GM18520 (cell line): Measurements from ENCODE around the gene CALHM1.
"Not testable (repeated sequence)": the region's sequence is repeated elsewhere in the genome, so short reads cannot be mapped to it uniquely, and the experiment has no call there.

Experiments
- ATAC-seq: cut with Tn5 transposase; IDR thresholded peaks from one replicate; pipeline ENCODE4 v1.9.1; 2021; ENCODE audit not compliant: unreplicated experiment

Gene CALHM1, protein sequence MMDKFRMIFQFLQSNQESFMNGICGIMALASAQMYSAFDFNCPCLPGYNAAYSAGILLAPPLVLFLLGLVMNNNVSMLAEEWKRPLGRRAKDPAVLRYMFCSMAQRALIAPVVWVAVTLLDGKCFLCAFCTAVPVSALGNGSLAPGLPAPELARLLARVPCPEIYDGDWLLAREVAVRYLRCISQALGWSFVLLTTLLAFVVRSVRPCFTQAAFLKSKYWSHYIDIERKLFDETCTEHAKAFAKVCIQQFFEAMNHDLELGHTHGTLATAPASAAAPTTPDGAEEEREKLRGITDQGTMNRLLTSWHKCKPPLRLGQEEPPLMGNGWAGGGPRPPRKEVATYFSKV

GRCh38 chr10:103458720-103459119, at the start of gene CALHM1:
TSS of gene CALHM1 (minus strand) at chr10:103458900. CDS start at chr10:103458751, 149 bp downstream.
- ATAC-seq, result no peak

- no peak for ATAC-seq
Observed at GRCh38 chr10:103507235-103508191, 48.8 kb upstream of the CALHM1 start.

- no peak for ATAC-seq
Observed at GRCh38 chr10:103506061-103506460, 47.4 kb upstream of the CALHM1 start.

- peak; percentile 32 for ATAC-seq
Observed at GRCh38 chr10:103504181-103504783, 45.6 kb upstream of the CALHM1 start.

DNA sequence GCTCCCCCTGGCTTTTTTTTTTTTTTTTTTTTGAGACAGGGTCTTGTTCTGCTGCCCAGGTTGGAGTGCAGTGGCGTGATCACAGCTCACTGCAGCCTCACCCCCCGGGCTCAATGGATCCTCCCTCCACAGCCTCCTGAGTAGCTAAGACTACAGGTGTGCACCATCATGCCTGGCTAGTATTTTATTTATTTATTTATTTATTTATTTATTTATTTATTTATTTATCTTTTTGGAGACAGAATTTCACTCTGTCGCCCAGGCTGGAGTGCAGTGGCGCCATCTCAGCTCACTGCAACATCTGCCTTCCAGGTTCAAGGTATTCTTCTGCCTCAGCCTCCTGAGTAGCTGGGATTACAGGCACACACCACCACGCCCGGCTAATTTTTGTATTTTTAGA, 45.1 kb upstream of the CALHM1 start:
- ATAC-seq, result not testable (repeated sequence)

GRCh38 chr10:103502849-103503660, 44.4 kb upstream of the CALHM1 start:
- no peak for ATAC-seq

- no peak for ATAC-seq
Observed at GRCh38 chr10:103501186-103501585, 42.5 kb upstream of the CALHM1 start.

GRCh38 chr10:103500481-103500880, 41.8 kb upstream of the CALHM1 start:
- no peak for ATAC-seq

DNA sequence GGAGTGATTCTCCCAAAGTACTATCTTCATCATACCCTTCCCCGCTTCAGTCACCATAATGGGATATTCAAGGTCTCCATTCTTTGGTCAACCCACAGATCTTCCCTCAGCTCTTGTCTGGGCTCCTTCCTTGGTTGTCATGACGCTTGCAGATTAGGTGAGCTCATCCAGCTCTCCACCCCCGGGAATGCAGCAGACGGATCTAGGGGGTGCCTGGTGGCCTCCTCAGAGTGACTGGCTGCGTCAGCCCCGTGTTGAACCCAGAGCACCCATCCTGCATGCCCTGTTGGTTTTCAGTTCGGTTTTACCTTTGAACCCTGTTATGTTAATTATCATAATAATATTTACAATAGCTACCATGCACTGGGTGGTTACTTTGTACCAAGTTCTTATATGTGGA, 41.2 kb upstream of the CALHM1 start:
- no peak for ATAC-seq

DNA sequence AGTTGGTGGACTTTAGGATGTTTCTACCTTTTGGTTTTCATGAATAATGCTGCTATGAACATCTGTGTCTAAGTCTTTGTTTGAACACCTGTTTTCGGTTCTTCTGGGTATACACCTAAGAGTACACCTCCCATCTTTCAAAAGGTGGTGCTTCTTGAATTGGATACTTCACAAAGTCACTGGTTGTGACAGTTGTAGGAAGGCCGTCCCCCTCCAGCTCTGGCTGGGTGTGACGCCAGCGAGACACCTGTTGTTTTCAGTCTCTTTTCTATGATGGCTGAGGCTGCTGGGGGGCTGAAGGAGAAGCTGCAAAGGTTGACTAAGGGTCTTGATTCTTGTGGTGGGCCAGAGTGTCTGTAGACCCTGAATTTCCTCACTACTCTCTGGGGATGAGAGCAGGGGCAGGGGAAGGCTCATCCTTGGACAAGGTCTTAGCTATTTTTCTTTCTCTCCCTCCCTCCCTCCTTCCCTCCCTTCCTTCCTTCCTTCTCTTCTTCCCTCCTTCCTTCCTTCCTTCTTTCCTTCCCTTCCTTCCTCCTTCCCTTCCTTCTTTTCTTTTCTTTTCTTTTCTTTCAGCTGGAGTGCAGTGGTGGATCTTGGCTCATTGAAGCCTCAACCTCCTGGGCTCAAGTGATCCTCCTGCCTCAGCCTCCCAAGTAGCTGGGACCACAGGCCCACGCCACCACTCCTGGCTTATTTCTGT, 40.4 kb upstream of the CALHM1 start:
- ATAC-seq, result no peak

- ATAC-seq, result no peak
Observed at GRCh38 chr10:103497161-103497915, 38.6 kb upstream of the CALHM1 start.

DNA sequence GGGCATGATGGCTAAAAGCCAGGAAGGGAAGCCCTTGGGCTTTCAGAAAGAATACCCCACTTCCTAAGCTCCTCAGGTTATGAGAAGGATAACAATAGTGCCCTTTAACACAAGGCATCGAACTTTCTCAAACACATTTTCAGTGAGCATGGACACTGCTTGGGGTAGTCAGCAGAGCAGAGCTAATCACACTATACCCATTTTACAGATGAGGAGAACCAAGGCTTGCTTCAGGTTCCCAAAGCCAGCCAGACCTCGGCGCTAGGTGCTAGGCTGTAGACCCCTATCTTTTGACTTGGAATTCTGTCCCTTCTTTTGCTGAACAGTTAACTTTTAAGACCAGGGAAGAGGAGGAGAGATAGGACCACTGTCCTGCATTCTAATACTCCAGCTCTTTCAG, 36.6 kb upstream of the CALHM1 start:
- ATAC-seq, result no peak

DNA sequence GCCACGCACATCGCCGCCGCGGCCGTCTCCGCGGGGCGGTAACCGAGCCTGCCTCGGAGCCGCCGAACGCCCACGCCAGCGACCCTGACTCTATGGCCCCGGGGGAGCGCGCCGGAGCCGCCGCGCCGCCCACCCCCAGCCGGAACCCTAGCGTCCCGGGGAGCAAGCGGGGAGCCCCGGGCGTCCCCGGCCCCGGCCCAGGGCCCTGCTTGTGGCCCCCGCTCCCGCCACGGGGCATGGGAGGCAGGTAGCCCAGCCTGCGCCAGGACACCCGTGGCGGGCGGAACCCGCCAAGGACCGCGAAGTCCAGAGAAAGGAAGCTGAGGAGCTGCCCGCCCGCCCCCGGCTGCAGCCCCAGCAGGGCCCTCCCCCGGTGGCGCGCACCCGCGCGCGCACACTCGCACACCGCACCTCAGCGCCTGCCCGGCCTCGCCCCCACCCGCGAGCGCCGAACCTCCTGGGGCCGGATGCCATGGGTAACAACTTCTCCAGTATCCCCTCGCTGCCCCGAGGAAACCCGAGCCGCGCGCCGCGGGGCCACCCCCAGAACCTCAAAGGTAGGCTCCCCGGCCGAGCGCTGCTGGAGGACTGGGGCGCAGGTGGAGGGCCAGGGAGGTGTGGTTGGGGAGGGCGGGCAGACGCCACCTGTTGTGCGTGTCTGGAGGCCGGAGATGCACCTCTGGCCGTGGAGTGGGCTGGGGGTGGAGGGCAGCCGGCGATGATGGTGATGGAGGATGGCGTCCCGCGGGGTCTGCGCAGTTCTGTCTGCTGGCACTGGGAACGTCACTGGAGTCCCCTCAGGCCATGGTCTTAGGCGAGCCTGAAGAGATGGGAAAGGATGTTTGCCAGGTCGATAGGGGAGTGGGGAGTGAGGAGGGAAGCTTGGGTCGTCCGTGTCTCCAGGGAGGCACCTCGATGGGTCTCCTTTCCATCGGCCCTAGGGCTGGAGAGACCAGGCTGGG, 35.5 kb upstream of the CALHM1 start:
- no peak for ATAC-seq

- no peak for ATAC-seq
Observed at GRCh38 chr10:103493362-103493915, 34.7 kb upstream of the CALHM1 start, which contains the start of gene NEURL1. TSS of gene NEURL1 (plus strand) at chr10:103493705. CDS start at chr10:103494388, 683 bp downstream.

DNA sequence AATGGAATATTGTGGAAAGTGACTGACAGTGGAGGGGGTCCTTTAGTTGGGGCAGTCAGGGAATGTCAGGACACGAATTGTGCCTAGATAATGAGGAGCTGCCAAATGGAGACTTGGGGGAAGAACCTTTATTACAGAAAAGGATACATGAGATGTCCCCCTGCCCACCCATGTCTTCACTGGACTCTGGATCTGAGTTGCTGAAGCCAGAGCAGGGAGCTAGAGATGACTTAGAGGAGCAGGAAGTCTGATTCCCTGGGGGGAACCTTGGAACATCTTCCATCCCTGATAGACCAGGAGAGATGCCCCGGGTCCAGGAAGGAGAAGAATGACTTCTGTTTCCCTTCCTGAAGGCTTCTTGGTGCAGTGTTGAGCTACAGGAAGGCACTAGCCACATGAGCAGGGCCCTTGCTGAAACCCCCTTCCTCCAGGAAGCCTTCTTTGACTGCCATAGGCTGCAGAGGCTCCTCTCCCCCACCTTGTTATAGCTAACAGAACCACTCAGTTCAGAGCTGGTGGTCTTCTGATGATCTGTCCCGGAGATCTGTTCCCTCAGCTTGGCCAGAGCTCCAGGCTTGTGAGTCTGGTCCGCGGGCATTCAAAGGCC, 34.1 kb upstream of the CALHM1 start:
- no peak for ATAC-seq

- ATAC-seq, result no peak
Observed at GRCh38 chr10:103491729-103492364, 33.1 kb upstream of the CALHM1 start.

- ATAC-seq, result no peak
Observed at GRCh38 chr10:103490986-103491314, 32.2 kb upstream of the CALHM1 start.
